Natural killer cell (primary cell): ENCODE data around the gene ABAT. TPM values are rescaled to one million over a fixed set of nuclear protein-coding genes. Genes with fewer than 3 reads are reported as not detected.

Experiments
- ATAC-seq, 3 donors: fragments of 150-1000 bp in 2 of 3; fragments of 200-7000 bp in 1 of 3; cut with Tn5 transposase; 1 replicate in 1 of 3; 2 replicates in 2 of 3; pipeline ENCODE4 v1.10.0; 2021; ENCODE audit warnings: mild to moderate bottlenecking in 2 of 3, moderate library complexity in 2 of 3
- DNase-seq, 2 donors: peaks; one replicate each; pipeline versions ENCODE4 v3.0.0 to v3.0.0-alpha.2; 2013 to 2021; ENCODE audit warnings: mixed read lengths in 1 of 2
- H3K27ac ChIP-seq: one replicate; pipeline ENCODE4 v1.5.1; 2013; ENCODE audit warnings: mild to moderate bottlenecking, low read length
- H3K27me3 ChIP-seq: one replicate; pipeline ENCODE4 v1.6.1; 2013; ENCODE audit warnings: low read length; ENCODE audit not compliant: control insufficient read depth, insufficient read depth
- H3K36me3 ChIP-seq: one replicate; pipeline ENCODE4 v1.6.1; 2013; ENCODE audit warnings: low read length; ENCODE audit not compliant: control insufficient read depth, insufficient read depth
- H3K4me1 ChIP-seq: one replicate; pipeline ENCODE4 v1.6.1; 2013; ENCODE audit warnings: low read length; ENCODE audit not compliant: control insufficient read depth, insufficient read depth
- H3K4me3 ChIP-seq: one replicate; pipeline ENCODE4 v1.5.1; 2013; ENCODE audit warnings: low read length
- H3K9me3 ChIP-seq: one replicate; pipeline ENCODE4 v1.6.1; 2013; ENCODE audit warnings: low read length; ENCODE audit not compliant: control insufficient read depth, insufficient read depth
- H3K27ac Mint-ChIP-seq, 2 donors: one replicate each; pipeline ENCODE4 v1.8.0; 2022; ENCODE audit warnings: mild to moderate bottlenecking in 2 of 2, mixed read lengths in 2 of 2, moderate library complexity in 1 of 2
- H3K27me3 Mint-ChIP-seq, 2 donors: one replicate each; pipeline ENCODE4 v1.8.0; 2022; ENCODE audit warnings: low read depth in 2 of 2, mixed read lengths in 2 of 2
- H3K36me3 Mint-ChIP-seq: one replicate; pipeline ENCODE4 v1.8.0; 2022; ENCODE audit warnings: mixed read lengths
- H3K4me1 Mint-ChIP-seq, 2 donors: one replicate each; pipeline ENCODE4 v1.8.0; 2022; ENCODE audit warnings: mixed read lengths in 2 of 2
- H3K4me3 Mint-ChIP-seq: one replicate; pipeline ENCODE4 v1.8.0; 2022; ENCODE audit warnings: mild to moderate bottlenecking, moderate library complexity, mixed read lengths
- H3K9me3 Mint-ChIP-seq, 2 donors: one replicate each; pipeline ENCODE4 v1.8.0; 2022; ENCODE audit warnings: mixed read lengths in 2 of 2
- WGBS: methylation state at CpG from one replicate; pipeline ENCODE4 v1.1.7; 2013; ENCODE audit warnings: missing lambda C conversion rate; ENCODE audit not compliant: insufficient coverage; 5-methylcytosine and 5-hydroxymethylcytosine counted together
- intact Hi-C: fragments of 100-400 bp; cut with micrococcal nuclease; formaldehyde crosslinking; loops from one replicate; pipeline ENCODE4 v1.14.2; 2022
- total RNA-seq, 4 donors: library from RNA; stranded (reverse); fragments of 120-200 nt in 1 of 4; gene quantifications; one replicate each; pipeline versions ENCODE4 v1.2.3 to v1.2.4, GENCODE V29; 2013 to 2022
- TF ChIP-seq, protein P1 (sequence below): fragments of 200-600 bp; IDR thresholded peaks from one replicate; pipeline ENCODE4 v1.8.0; 2022; ENCODE audit warnings: antibody characterized with exemption

Gene ABAT
- total RNA-seq, 3 donors from 2014 or later (not counting 1 experiment from before 2014, with no cell fraction given): 11.0 to 13.4 (median 11.3) TPM

DNA sequence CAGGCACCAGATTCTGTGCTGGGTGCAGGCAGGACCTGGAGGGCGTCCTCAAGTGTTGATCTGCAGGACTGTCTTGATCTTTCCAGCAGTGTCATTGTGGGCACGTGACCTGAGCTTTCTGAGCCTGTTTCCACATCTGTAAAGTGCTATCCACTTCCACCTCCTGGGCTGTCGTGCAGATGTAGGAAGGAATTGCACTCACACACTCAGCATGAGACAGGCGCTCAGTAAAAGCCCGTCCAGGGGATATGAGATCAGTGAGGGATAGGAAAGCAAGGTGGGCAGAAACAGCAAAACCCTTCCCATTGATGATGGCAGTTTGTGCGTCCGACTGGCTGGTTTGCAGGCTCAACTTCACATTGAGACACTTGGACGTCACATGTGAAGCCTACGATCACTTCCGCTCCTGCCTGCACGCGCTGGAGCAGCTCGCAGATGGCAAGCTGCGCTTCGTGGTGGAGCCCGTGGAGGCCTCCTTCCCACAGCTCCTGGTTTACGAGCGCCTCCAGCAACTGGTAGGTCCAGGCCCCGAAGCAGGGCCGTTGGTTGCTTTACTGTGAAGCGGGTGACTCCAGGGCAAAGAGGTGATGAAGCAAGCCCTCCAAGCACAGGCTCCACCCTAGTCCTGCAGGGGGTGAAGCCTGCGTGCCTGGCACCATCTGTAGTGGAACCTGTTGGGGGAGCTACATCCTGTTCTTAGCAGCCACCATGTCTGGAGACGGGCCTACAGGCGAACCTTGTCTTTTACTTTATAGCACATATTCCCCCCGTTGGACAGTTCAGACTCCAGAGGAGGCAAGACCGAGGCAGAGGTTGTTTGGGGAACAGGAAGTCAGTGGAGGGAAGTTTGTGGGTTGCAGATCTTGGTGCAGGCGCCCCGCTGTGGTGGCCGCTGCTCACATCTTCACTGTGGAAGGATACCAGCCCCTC is 29.9 kb upstream of the ABAT start:
- peaks cover 7 to 12% of the 10 kb centered on the region in 2 donors for H3K4me1 Mint-ChIP-seq
- H3K36me3 Mint-ChIP-seq: peaks cover 27% of the 10 kb centered on the region
- Histone ChIP-seq H3K27me3 (no peaks in the 10 kb centered on the region), H3K36me3 (peaks cover 47% of the 10 kb centered on the region), H3K27ac (peak overlapping the region; percentile 25), H3K9me3 (no peaks in the 10 kb centered on the region), H3K4me3 (no peak overlapping the region), H3K4me1 (peaks cover 10% of the 10 kb centered on the region)
- H3K4me3 Mint-ChIP-seq: peak overlapping the region; percentile 51
- ATAC-seq (peak; percentile 60 to 75 (median 73)), DNase-seq (peak in 1 of 2 donors; percentile 41)
- intact Hi-C loops: no loop called here
- 59% methylated on average over 26 of the region's 29 CpGs for WGBS
- H3K27ac Mint-ChIP-seq: peak overlapping the region; percentile 57 to 81
- H3K27me3 Mint-ChIP-seq: no peaks in the 10 kb centered on the region
- no peaks in the 10 kb centered on the region for H3K9me3 Mint-ChIP-seq
- TF ChIP-seq, protein P1, sequence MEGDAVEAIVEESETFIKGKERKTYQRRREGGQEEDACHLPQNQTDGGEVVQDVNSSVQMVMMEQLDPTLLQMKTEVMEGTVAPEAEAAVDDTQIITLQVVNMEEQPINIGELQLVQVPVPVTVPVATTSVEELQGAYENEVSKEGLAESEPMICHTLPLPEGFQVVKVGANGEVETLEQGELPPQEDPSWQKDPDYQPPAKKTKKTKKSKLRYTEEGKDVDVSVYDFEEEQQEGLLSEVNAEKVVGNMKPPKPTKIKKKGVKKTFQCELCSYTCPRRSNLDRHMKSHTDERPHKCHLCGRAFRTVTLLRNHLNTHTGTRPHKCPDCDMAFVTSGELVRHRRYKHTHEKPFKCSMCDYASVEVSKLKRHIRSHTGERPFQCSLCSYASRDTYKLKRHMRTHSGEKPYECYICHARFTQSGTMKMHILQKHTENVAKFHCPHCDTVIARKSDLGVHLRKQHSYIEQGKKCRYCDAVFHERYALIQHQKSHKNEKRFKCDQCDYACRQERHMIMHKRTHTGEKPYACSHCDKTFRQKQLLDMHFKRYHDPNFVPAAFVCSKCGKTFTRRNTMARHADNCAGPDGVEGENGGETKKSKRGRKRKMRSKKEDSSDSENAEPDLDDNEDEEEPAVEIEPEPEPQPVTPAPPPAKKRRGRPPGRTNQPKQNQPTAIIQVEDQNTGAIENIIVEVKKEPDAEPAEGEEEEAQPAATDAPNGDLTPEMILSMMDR: no peak

DNA sequence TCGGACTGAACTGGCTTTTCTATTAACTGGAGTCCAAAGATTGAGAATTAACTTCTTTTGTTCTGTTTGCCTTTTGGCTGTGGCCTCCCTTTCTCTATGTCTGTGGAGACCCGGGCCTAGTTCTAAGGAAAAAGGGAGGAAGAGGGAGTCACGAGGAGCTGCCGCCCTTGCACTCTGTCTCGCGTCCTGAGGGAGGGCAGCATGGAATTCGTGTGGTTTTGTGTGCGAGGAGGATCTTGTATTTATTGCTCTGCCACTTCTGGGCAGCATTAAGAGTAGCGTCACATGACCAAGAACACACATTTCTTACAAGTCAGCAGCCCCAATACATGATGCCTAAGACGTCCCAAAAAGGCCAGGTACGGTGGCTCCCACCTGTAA is 29.3 kb upstream of the ABAT start:
- Histone ChIP-seq H3K4me3 (no peak overlapping the region), H3K36me3 (peaks cover 44% of the 10 kb centered on the region), H3K27ac (peak overlapping the region; percentile 23), H3K9me3 (no peaks in the 10 kb centered on the region), H3K4me1 (peaks cover 10% of the 10 kb centered on the region), H3K27me3 (no peaks in the 10 kb centered on the region)
- H3K36me3 Mint-ChIP-seq: peaks cover 27% of the 10 kb centered on the region
- WGBS: 64% methylated on average over 11 of the region's 11 CpGs
- H3K27me3 Mint-ChIP-seq: no peaks in the 10 kb centered on the region
- no peaks in the 10 kb centered on the region for H3K9me3 Mint-ChIP-seq
- H3K4me3 Mint-ChIP-seq: peak overlapping the region; percentile 51
- TF ChIP-seq, protein P1: no peak
- H3K4me1 Mint-ChIP-seq: peaks cover 7 to 12% of the 10 kb centered on the region in 2 donors
- no peak for DNase-seq
- intact Hi-C loops: no loop called here
- no peak for ATAC-seq
- peak overlapping the region; percentile 57 to 81 for H3K27ac Mint-ChIP-seq

DNA sequence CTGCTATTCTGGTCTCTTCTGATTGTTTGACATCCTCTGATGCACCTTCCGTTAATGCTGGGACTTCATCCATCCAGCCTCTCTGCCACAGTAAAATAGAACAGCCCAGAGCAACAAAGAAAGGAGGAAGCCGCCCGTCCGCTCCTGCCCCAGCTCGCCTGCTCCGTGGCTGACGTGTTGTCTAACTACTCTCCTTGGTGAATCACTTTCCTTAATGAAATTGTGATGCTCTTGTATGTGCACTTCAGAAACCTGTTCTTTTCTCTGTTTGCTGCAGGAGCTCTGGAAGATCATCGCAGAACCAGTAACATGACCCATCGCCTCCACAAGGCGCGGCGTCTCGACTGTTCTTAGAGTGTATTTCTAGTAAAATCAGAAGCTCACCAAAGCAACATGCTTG is 28.6 kb upstream of the ABAT start:
- peaks cover 10% of the 10 kb centered on the region for H3K4me1 ChIP-seq
- Mint-ChIP-seq H3K9me3 (no peaks in the 10 kb centered on the region), H3K27me3 (no peaks in the 10 kb centered on the region), H3K27ac (no peak overlapping the region), H3K4me3 (no peak overlapping the region), H3K36me3 (peaks cover 27% of the 10 kb centered on the region), H3K4me1 (peaks cover 7 to 12% of the 10 kb centered on the region in 2 donors)
- WGBS: 86% methylated on average over 13 of the region's 13 CpGs
- peaks cover 44% of the 10 kb centered on the region for H3K36me3 ChIP-seq
- ATAC-seq (no peak), DNase-seq (no peak)
- TF ChIP-seq, protein P1: no peak
- no peaks in the 10 kb centered on the region for H3K9me3 ChIP-seq
- H3K27ac ChIP-seq: no peak overlapping the region
- no peaks in the 10 kb centered on the region for H3K27me3 ChIP-seq
- no peak overlapping the region for H3K4me3 ChIP-seq
- intact Hi-C loops: no loop called here
